ENCODE data around the gene SLC10A1.

GRCh38 chr14:69797573-69798338 is 715 bp upstream of the SLC10A1 start:
- TF ChIP-seq CTCF (IDR thresholded peaks at IDR 0.05) (no peak), POLR2A (IDR thresholded peaks at IDR 0.05) (no peak)

All from thyroid gland (tissue), 4 donors.